HG02763 (cell line): ENCODE results near the gene CAB39.
"Not testable (repeated sequence)": the region's sequence is repeated elsewhere in the genome, so short reads cannot be mapped to it uniquely, and the experiment has no call there.

ENCODE experiments used
- ATAC-seq: cut with Tn5 transposase; IDR thresholded peaks from one replicate; pipeline ENCODE4 v1.9.1; 2021; ENCODE audit warnings: mild to moderate bottlenecking, moderate library complexity; ENCODE audit not compliant: unreplicated experiment

CAB39 gene

DNA sequence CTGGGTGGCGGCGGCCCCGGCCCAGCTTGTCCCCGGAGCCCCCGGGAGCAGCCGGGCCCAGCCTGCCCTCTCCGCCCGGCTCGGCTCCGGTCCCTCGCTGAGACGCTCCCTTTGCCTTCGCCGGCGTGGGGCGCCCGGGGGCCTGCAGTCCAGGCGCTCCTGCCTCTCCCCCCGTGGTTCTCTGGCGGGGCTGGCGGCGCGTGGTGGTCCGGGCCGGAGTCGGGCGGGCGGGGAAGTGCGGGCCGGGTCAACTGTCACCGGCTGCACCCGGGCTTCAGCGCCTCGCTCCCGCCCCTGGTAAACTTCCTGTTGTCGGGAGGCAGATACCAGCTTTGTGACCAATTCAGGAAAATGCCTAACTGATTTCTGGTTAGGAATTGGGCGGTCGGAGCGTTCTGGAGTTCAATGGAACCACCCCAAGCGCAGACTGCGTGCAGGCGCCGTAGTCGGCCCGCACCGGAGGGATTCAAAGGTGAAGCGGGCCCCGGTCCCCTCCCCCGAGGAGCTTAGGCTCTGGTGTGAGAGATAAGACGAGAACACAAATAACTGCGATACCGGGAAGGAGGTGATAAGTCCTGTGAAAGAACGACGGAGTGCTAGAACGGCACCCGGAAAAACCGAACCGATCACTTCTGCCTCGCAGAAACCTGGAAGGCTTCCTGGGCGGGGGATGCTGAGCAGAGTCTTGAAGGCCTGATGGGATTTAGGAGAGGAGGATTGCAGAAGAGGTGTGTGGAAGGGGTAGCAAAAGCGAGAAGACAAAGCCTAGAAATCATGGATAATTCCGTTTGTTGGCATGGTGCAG is 891 bp downstream of the CAB39 start:
- peak; percentile 17 for ATAC-seq

DNA sequence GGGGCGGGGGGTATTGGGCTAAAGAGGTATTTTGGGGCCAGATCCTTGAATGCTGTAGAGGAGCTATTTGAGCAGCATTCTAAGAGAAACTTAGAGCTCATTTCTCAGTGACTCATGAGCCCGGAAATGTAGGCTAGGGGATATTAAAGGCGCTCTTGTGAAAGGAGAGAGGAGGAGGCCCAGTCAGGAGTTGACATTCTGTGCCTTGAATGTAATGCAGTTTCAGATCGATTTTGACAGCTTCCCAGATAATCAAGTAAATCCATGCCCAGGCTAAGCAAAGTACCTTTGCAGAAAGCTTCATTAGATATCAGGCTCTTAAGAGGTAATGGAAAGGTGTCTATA is 1.5 kb downstream of the CAB39 start:
- ATAC-seq, result no peak

DNA sequence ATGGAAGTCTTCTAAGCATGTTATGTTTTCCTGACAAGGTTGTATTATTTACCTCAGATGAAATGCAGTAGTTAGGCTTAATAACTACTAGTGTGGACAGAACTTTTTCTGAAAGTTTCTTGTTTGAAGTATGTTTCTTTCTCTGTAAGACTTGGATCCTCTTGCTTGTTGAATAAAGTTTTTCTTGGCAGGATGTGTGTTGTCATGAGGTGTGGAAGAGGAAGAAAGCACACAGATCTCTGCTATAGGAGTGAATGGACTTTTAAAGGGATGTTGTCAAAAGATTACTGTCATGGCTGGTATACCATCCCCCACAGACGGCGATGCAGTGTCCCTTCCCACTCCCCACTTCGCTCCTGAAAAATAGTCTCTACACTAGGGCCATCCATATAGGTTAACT is 2.6 kb downstream of the CAB39 start:
- no peak for ATAC-seq

DNA sequence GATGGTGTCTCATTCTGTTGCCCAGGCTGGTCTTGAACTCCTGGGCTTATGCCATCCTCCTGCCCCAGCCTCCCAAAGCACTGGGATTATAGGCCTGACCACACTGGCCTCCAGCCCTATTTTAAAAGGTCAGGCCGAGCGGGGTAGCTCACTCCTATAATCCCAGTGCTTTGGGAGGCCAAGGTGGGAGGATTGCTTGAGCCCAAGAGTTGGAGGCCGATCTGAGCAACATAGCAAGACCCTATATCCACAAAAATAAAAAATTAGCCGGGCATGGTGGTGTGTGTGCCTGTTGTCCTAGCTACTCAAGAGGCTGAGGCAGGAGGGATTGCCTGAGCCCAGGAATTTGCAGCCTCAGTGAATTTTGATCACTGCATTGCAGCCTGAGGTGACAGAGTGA is 3.9 kb downstream of the CAB39 start:
- ATAC-seq, result no peak

DNA sequence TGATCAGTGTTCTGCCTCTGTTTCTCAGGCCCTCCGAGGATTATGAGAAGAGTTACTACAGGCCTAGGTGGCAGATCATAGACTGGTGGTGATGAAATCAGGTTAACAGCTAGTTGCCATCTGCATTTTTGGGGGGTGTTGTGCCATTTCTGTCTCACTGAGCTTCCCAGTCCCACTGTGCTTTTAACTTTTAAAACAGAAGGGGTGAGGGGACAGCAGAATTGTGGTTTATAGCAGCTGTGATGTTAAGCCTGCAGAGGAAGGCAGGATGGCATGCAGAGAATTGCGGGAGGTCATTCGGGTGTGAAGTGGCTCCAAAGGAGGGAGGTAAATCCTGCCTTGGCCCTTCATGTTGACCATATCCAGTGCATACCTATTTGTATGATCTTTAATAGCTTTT is 5.0 kb downstream of the CAB39 start:
- ATAC-seq, result no peak

DNA sequence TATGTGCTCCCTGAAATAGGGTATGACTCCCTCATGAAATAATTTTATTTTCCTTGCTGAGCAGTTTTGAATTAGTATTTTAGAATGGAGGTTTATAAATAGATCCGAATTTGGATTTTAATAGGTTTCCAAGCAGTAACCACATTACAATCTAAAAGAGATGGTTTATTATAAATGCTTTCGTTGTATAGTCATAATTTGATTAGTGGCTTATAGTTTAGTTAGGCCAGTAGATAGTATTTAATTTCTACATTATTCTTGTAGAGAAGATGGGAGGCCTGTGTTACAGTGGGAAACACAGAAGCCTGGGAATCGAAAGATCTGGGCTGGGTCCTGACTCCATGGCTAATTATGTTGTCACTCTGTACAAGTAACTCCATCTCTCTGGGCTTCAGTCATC is 6.7 kb downstream of the CAB39 start:
- no peak for ATAC-seq

DNA sequence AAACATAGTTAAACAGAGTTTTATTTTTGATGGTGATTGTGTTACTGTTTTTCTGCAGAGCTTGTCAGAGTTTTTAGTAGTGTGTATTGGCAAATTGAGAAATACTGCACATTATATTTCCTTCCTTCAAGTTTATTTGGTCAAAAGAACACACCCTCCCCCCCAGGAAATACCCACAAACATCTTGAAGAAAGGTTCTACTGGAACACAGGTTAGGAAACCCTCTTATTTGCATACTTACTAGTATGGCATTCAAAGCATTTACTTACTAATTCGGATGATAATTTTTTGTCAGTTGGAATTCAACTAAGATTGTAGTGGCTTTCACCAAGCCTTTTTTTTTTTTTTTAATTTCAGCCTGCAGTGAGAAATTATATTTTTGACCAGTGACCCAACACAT is 9.1 kb downstream of the CAB39 start:
- ATAC-seq, result no peak

DNA sequence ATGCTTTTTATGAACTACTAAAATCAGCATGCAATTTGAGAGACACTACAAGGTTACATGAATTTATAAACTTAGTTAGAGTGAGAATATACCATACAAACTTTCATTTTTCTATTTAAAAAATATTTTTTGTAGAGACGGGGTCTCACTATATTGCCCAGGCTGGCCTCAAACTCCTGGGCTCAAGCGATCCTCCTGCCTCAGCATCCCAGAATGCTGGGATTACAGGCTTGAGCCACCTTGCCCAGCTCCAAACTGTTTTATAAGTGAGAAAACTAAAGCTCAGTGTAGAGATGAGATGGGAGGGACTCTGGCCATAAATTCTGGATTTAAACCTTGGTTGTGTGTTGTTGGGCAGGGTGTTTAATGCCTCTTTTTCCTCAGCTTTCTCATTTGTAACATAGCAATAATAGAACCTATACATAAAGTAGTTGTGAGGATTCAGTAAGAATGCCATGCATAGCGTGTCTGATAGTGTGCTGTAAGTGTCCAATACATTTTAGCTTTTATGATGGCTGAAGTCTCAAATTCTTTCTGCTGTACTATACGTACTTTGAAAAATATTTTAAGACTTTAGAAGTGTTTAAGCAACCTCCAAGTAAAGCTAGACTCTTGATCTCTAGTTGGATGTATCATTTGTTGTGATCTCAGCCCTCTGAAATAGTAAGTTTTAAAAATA is 9.7 kb downstream of the CAB39 start:
- no peak for ATAC-seq

DNA sequence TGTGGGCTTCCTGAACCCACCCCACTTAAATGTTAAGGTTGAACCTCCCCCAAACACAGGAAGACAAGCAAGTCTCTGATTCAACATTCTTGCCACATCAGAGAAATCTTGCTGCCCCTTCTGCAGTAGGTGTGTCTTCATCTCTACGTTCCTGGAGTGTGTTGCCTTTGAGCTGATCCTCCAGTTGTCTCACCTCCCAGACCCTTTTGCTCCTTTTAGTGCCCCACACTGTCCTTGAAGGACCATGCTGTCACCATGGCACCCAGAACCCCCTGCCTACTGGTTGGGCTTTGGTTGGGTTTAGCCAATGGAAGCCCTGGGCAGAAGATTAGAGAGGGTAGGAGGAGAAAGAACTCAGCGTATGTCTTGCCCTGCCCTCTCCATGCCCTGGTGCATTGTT is 10.7 kb downstream of the CAB39 start:
- ATAC-seq, result no peak

DNA sequence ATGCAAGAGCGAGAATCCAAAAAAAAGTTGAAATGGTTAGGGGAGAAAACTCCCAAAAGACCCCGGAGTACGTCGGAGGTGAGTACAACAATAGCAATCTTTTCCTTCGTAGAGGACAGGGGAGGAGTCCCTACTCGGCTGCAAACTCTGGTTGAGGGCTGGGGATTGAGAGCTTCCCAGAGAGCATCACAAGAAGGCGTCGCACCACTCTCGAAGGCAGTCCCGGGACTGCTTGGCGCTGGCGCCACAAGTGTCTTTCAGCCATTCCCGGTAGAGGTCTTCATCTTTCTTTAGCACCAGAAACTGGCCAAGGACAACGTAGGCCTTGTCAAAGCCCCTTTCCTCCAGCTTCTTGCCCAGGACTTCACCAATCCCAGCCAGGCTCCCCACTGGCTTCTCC is 12.3 kb downstream of the CAB39 start:
- ATAC-seq, result not testable (repeated sequence)

DNA sequence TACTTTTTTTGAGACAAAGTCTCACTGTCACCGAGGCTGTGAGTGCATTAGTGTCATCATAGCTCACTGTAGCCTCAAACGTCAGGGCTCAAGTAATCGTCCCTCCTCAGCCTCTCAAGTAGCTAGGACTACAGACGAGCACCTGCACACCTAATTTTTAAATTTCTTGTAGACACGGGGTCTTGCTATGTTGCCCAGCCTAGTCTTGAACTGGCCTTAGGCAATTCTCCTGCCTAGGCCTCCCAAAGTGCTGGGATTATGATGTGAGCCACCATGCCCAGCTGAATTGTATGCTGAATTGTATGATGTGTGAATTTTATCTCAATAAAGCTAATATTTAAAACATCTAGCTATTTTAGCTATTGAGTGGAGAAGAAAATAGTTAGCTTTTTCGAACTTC is 18.9 kb downstream of the CAB39 start:
- ATAC-seq, result no peak

DNA sequence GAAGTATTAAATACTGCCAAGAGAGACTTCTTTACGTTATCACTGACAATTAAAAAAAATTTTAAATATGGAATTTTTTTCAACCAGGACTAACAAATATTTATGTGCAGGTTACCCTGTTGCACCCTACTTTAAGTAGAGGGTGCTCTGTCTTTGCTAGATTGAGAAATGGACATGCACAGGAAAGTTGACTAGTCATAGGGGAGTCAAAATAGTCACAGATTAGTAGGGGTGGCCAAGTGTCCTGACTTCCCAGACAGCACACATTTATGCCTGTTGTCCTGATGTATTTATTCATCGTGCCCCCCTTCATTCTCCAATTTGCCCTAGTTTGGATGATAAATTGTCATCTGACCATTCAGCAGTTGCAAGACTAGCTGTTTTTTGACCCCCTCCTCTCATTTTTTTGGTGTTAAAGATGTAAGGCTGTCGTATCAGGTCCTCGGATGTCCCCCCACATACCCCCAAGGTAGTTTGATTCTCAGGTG is 20.3 kb downstream of the CAB39 start:
- ATAC-seq, result no peak

DNA sequence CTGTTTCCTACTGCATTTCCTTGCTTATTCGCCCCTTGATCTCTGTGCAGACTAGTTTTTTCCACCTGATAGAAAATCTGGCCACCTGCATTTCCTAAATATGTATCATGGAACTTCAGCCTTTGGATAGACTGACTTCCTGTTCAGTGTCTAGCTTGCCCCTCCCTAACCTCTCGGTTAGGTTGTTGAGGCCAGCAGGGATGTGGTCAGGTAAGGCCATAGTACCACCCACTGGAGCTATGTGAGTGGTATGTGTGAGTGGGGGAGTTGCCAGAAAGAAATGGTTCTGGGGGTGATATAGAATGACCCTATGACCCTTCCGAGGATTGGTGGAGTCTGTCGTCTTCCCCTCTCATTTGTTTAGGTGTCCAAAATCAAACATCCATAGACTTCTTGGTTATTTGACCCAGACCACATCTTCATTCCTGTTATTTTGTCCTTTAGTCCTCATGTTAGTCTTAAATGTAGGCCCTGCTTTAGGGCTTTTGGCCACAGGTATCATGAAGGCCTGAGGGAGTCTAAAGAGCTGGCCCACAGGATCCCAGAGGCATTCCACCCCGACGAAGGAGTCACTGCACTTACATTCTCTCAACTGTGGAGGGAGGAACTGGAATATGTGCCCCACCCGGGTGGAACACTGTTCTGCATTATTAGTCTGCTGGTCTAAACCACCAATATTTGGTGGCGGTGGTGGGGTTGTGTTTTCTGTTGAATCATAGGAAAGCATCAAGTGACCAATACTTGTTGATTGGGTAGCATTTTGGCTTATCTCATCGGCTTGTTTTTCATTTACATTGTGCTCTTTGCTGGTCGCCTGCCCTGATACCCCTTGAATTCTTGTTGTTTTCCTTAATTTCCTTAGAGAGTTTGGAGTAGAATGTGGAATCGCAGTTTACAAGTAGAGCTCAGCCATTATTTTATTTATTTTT is 21.9 kb downstream of the CAB39 start:
- ATAC-seq, result no peak

DNA sequence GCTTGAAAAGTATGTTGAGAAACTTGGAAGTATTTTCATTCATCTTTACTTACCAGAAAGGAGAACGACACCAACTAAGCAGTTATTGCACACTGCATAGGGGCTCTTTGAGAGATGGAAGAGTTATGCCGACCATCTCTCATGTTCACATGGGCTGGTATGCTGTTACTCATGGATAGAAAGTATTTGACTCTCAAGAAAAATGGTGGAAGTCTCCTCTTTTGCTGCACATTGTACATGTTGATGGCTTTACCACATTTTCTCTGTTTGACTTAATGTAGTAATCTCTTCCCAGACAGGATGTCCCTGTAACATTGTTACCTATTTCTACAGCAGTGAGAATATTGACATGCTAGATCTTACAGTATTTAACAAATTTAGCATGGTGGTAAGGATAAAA is 23.2 kb downstream of the CAB39 start:
- ATAC-seq, result no peak

DNA sequence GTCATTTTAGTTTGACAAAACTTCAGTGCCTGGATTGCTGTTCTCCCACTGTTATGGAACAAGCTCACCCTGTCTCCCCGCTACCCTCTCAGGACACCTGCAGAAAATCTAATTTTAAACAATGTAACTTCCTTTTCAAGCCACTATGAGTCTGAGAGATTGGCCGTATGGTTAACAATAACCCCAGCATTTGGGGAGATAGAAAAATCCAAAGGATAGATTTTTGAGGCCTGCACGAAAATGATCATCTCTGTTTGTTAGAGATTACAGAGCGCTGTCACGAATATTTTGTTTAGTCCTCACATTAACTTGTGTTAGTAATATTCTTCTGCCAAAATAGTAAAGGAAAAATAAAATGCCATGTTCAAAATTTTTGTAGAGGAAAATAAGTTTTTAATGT is 24.7 kb downstream of the CAB39 start:
- ATAC-seq, result no peak

DNA sequence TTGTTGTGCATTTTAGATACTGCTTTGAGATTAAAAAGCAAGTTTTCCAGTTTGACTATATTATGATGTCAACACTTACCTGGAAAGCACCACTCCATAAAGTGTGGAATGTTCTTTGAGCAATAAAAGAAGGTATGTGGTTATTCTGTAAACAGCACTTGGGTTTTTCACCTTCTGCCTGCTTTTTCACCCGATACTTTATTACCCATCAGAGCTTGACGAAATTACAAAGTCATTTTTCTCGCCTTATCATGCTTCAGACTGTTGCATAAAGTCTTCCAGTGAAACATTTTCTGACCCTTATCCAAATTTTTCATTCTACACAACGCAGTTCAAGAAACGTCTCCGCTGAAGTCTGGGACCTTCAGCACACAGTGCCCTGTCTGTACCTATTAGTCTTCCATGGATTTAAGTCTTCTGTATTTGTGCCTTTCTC is 25.2 kb downstream of the CAB39 start:
- no peak for ATAC-seq

DNA sequence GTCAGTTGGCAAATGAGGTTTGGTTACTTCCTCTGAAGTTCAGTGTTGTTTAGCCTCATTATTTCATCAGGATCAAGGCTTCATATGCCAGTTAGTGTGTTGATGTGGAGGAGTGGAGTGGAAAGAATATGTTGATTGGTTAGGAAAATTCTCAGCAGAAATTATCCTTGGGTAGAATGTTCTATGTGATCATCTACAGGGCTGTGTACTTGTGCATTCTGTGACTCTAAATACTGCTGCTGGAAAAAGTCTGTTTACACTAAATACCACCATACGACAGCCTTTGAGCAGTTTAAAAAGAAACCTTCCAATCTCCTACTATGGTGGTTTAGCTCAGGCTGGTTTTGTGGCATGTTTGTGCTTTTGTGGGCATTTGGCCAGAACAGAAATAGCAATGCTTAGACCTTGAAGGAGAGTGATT is 25.8 kb downstream of the CAB39 start:
- no peak for ATAC-seq

DNA sequence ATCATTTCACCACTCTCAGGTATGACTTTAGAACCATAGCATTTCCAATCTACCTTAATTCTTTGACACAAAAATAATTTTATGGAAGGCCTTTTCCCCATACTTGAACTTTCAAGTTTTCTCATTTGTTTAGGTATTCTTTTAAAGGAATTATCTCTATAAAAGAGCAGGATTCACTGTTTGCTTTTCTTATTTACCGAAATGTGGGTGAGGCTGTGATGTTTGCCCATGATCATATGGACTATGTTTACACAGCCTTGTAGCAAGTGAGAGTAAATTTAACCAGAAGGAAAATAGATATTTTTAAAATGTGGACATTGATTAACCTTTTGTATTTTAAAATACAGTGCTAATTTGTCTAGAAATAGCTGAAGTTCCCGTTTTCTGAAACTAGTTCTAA is 26.3 kb downstream of the CAB39 start:
- no peak for ATAC-seq

DNA sequence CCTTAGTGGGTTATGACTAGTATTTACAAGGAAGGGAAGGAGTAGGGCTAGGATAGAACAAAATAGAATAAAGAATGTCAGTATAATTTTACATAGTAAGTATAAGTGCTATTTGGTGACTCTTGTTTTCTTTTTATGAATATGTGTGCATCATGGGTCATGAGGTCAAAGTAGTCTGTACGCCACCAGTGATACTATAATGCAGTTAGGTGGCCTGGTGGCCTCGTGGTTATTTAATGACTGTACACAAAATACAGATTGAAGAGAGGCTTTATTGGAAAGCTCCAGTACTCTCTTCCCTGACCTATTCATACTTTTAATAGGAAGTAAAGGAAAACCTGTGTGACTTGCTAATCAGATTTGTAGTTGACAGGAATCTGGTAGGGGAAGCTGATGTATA is 27.3 kb downstream of the CAB39 start:
- no peak for ATAC-seq

DNA sequence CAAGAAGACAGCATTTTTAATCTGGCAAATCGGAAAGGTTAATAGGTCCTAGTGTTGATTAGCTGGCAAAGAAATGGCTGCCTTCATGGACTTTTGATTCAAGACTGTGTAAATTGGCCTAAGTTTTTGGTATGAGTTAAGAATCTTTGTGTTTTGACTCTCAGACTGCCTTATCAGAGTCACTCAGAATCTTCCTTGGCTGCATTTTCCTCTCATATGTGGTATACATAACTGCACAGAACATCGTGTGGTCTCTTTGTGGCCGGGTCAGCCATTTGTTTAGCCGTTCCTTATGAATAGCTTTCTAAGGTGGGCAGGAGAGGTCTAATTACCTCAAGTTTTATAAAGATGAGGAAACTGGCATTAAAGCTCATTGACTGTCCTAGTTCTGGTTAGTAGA is 30.1 kb downstream of the CAB39 start:
- no peak for ATAC-seq

DNA sequence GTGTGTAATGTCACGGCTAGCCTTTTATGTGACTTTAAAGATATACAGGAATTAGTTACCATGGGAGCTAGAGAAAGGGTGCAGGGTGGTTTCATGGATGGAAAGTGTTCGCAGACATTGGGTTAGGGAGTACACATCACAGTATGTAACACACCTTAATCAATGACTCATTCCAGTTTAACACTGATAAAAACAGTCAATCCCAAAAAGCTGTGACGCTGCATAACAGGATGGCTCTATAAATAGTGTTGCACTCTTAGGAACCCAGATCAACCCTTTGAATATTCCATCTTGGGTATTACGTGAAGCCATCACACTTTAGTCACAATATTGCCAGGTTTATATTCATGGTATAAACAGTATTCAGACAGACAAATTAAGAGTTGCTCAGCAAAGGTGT is 33.6 kb downstream of the CAB39 start:
- no peak for ATAC-seq
